GM23338 (cell line): Measurements from ENCODE around the gene NCR2. TPM values are rescaled to one million over a fixed set of nuclear protein-coding genes. Genes with fewer than 3 reads are reported as not detected.

Experiments
- ATAC-seq: fragments of 200-7000 bp; cut with Tn5 transposase; 3 replicates; pipeline ENCODE4 v1.9.1; 2020
- DNase-seq: peaks from one replicate; pipeline ENCODE4 v3.0.0-alpha.2; 2015; ENCODE audit warnings: low spot score
- H2AFZ ChIP-seq: fragments of 200-600 bp; sonication (generic); 2 replicates; pipeline ENCODE4 v1.8.0; 2016; ENCODE audit warnings: antibody characterized with exemption, mild to moderate bottlenecking, moderate library complexity
- H3F3A ChIP-seq: fragments of 200-600 bp; sonication (generic); replicated peaks from 2 replicates; pipeline ENCODE4 v1.8.0; 2017; ENCODE audit warnings: antibody characterized with exemption, mixed run types, low read depth
- H3K27ac ChIP-seq: fragments of 200-600 bp; sonication (generic); 2 replicates; pipeline ENCODE4 v1.6.1; 2016; ENCODE audit warnings: low read depth
- H3K27me3 ChIP-seq: fragments of 200-600 bp; sonication (generic); 2 replicates; pipeline ENCODE4 v1.8.0; 2016; ENCODE audit warnings: mild to moderate bottlenecking, mixed run types, moderate library complexity; ENCODE audit not compliant: insufficient read depth
- H3K36me3 ChIP-seq: fragments of 200-600 bp; sonication (generic); 2 replicates; pipeline ENCODE4 v1.8.0; 2016; ENCODE audit warnings: mild to moderate bottlenecking; ENCODE audit not compliant: insufficient read depth
- H3K4me1 ChIP-seq: fragments of 200-600 bp; sonication (generic); 2 replicates; pipeline ENCODE4 v1.8.0; 2016; ENCODE audit warnings: mild to moderate bottlenecking, moderate library complexity; ENCODE audit not compliant: insufficient read depth
- H3K4me2 ChIP-seq: fragments of 200-600 bp; sonication (generic); 2 replicates; pipeline ENCODE4 v1.7.1; 2017; ENCODE audit warnings: mixed run types
- H3K4me3 ChIP-seq: fragments of 200-600 bp; sonication (generic); 2 replicates; pipeline ENCODE4 v1.6.1; 2016; ENCODE audit warnings: mixed run types
- H3K79me2 ChIP-seq: fragments of 200-600 bp; sonication (generic); replicated peaks from 2 replicates; pipeline ENCODE4 v1.8.0; 2017; ENCODE audit warnings: mild to moderate bottlenecking; ENCODE audit not compliant: insufficient read depth
- H3K9me2 ChIP-seq: fragments of 200-600 bp; sonication (generic); 2 replicates; pipeline ENCODE4 v1.8.0; 2017; ENCODE audit not compliant: insufficient read depth
- H4K20me1 ChIP-seq: fragments of 200-600 bp; sonication (generic); replicated peaks from 2 replicates; pipeline ENCODE4 v1.8.0; 2017; ENCODE audit warnings: mild to moderate bottlenecking; ENCODE audit not compliant: insufficient read depth
- H3K27ac Mint-ChIP-seq: 2 replicates; pipeline ENCODE4 v1.8.0; 2020; ENCODE audit warnings: inconsistent platforms, mild to moderate bottlenecking, moderate library complexity, mixed read lengths
- H3K27me3 Mint-ChIP-seq: 3 replicates; pipeline ENCODE4 v1.8.0; 2022; ENCODE audit warnings: low read depth, mild to moderate bottlenecking, moderate library complexity, mixed read lengths, inconsistent platforms; ENCODE audit not compliant: insufficient read depth, poor library complexity
- H3K36me3 Mint-ChIP-seq: 3 replicates; pipeline ENCODE4 v1.8.0; 2021; ENCODE audit warnings: low read depth, mild to moderate bottlenecking, inconsistent platforms, moderate library complexity, mixed read lengths
- H3K4me1 Mint-ChIP-seq: 3 replicates; pipeline ENCODE4 v1.8.0; 2020; ENCODE audit warnings: mild to moderate bottlenecking, inconsistent platforms, mixed read lengths
- H3K4me3 Mint-ChIP-seq: 3 replicates; pipeline ENCODE4 v1.8.0; 2021; ENCODE audit warnings: moderate library complexity, mild to moderate bottlenecking, inconsistent platforms, mixed read lengths
- H3K9me3 Mint-ChIP-seq: 3 replicates; pipeline ENCODE4 v1.8.0; 2020; ENCODE audit warnings: moderate library complexity, mild to moderate bottlenecking, inconsistent platforms, mixed read lengths
- CREB1 ChIP-seq: fragments of 250-450 bp; sonication (Bioruptor Pico); IDR thresholded peaks from 2 replicates; pipeline ENCODE4 v1.5.0; 2020; ENCODE audit warnings: low read depth, mild to moderate bottlenecking, moderate library complexity
- CTCF ChIP-seq, 2 experiments: fragments of 200-600 bp in 1 of 2; sonication (generic) in 1 of 2; conservative IDR thresholded peaks; 2 replicates each; pipeline versions ENCODE4 v1.5.1 to v1.6.1; 2016 to 2017; ENCODE audit warnings: antibody characterized with exemption in 2 of 2, low read depth in 2 of 2, mild to moderate bottlenecking in 2 of 2, moderate library complexity in 1 of 2
- EZH2 ChIP-seq: fragments of 200-600 bp; sonication (generic); IDR thresholded peaks from one replicate; pipeline ENCODE4 v1.8.0; 2017; ENCODE audit warnings: antibody characterized with exemption, mild to moderate bottlenecking, low read depth; ENCODE audit not compliant: unreplicated experiment
- JUNB ChIP-seq: IDR thresholded peaks from one replicate; pipeline ENCODE4 v1.6.1; 2016; ENCODE audit warnings: antibody characterized with exemption; ENCODE audit not compliant: unreplicated experiment
- NANOG ChIP-seq: IDR thresholded peaks from 2 replicates; pipeline ENCODE4 v1.6.1; 2016; ENCODE audit warnings: antibody characterized with exemption, borderline replicate concordance
- POLR2AphosphoS5 ChIP-seq: IDR thresholded peaks from 2 replicates; pipeline ENCODE4 v1.6.1; 2016; ENCODE audit warnings: antibody characterized with exemption, low read depth
- REST ChIP-seq: IDR thresholded peaks from one replicate; pipeline ENCODE4 v1.6.1; 2018; ENCODE audit warnings: antibody characterized with exemption; ENCODE audit not compliant: unreplicated experiment
- ZNF114 ChIP-seq: fragments of 250-450 bp; sonication (Bioruptor Pico); IDR thresholded peaks from 2 replicates; pipeline ENCODE4 v1.5.0; 2020; ENCODE audit warnings: mild to moderate bottlenecking, moderate library complexity
- ZNF331 ChIP-seq: fragments of 250-450 bp; sonication (Bioruptor Pico); IDR thresholded peaks from 2 replicates; pipeline ENCODE4 v1.5.0; 2020; ENCODE audit warnings: low read depth, mild to moderate bottlenecking, moderate library complexity
- ZNF462 ChIP-seq: fragments of 250-450 bp; sonication (Bioruptor Pico); IDR thresholded peaks from 2 replicates; pipeline ENCODE4 v1.5.0; 2020; ENCODE audit warnings: mild to moderate bottlenecking, moderate library complexity
- polyA plus RNA-seq: library from polyadenylated mRNA; unstranded; fragments of >200 nt; fragmentation: Nextera tagmentation; extraction: Ambion mirVana; gene quantifications from 2 replicates; pipeline ENCODE4 v1.2.1, GENCODE V29; 2016
- total RNA-seq: library from RNA; depleted of rRNA; stranded (reverse); fragments of >200 nt; shearing (Covaris generic); gene quantifications from 2 replicates; pipeline ENCODE4 v1.2.3, GENCODE V29; 2014

Gene NCR2
- total and polyA plus RNA-seq, 2 experiments from 2014 or later = not detected

GRCh38 chr6:41335943-41336342 is 535 bp downstream of the NCR2 start (continued):
- TF ChIP-seq NANOG (no peak), JUNB (no peak), POLR2AphosphoS5 (no peak), CREB1 (no peak), ZNF114 (CRISPR knock-in tag) (no peak), ZNF462 (CRISPR knock-in tag) (no peak), ZNF331 (CRISPR knock-in tag) (no peak)

GRCh38 chr6:41336824-41337223 is 1.4 kb downstream of the NCR2 start:
- H3K4me3 ChIP-seq = no peak overlapping the region
- H3K27me3 ChIP-seq = no peaks in the 10 kb centered on the region
- TF ChIP-seq EZH2 (no peak), CREB1 (no peak), CTCF (conservative IDR thresholded peaks at IDR 0.05; ENCODE audit: low read depth in 2 of 2) (no peak), POLR2AphosphoS5 (no peak), ZNF331 (CRISPR knock-in tag) (no peak), REST (no peak)
- H3K4me2 ChIP-seq = no peak overlapping the region
- H3K36me3 ChIP-seq = no peaks in the 10 kb centered on the region
- H2AFZ ChIP-seq = no peak overlapping the region
- H3F3A ChIP-seq = no peaks in the 10 kb centered on the region
- H3K9me2 ChIP-seq = no peaks in the 10 kb centered on the region
- DNase-seq (no peak), ATAC-seq (no peak)
- H3K27ac ChIP-seq = no peak overlapping the region
- Mint-ChIP-seq H3K36me3 (no peaks in the 10 kb centered on the region), H3K4me1 (peaks cover 5% of the 10 kb centered on the region), H3K27me3 (peaks cover 22% of the 10 kb centered on the region), H3K4me3 (no peak overlapping the region), H3K9me3 (no peaks in the 10 kb centered on the region), H3K27ac (no peak overlapping the region)
- H4K20me1 ChIP-seq = no peaks in the 10 kb centered on the region
- H3K79me2 ChIP-seq = no peaks in the 10 kb centered on the region
- H3K4me1 ChIP-seq = no peaks in the 10 kb centered on the region
